ENCODE results near the gene DIRAS1.

The DIRAS1 gene, protein sequence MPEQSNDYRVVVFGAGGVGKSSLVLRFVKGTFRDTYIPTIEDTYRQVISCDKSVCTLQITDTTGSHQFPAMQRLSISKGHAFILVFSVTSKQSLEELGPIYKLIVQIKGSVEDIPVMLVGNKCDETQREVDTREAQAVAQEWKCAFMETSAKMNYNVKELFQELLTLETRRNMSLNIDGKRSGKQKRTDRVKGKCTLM

DNA sequence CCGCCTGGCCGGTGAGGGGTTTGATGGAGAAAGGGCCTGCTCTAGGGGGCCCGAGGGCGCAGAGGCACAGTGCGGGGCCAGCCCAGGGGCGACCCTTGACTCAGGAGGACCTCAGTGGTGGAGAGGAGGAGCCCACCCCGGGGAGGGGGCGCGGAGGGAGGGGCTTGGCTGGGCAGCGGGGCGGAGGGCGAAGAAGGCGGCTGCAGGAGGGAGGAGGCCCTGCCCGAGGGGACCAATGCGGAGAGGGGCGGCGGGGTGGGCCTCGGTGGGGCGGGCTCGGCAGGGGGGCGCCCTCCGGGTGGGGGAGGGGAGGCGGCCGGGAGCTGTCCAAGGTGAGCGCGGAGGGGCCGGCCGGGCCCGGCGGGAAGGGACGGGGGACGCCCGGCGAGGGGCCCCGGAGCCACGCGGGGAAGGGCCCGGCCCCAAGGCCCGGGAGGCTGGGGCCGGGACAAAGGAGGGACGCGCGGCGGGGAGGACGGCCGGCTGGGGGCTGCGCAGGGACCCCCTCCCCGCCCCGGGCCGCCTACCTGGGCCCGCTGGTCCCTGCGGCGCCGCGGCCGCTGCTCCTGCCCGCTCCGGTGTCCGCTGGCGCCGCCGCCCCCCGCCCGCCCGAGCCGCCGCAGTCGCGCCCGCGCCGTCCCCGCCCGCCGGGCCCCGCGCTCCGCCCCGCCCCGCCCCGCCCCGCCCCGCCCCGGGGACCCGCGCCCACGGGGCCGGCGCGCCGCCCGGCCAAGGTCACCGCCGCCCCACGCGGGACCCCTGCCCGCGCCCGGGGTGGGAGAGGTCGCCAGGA lies at the start of gene DIRAS1:
DIRAS1 (minus strand) TSS at position 596 of the 793 bp plus-strand sequence. CDS start 3,566 bp downstream, outside the sequence.
- TF ChIP-seq, protein P1, sequence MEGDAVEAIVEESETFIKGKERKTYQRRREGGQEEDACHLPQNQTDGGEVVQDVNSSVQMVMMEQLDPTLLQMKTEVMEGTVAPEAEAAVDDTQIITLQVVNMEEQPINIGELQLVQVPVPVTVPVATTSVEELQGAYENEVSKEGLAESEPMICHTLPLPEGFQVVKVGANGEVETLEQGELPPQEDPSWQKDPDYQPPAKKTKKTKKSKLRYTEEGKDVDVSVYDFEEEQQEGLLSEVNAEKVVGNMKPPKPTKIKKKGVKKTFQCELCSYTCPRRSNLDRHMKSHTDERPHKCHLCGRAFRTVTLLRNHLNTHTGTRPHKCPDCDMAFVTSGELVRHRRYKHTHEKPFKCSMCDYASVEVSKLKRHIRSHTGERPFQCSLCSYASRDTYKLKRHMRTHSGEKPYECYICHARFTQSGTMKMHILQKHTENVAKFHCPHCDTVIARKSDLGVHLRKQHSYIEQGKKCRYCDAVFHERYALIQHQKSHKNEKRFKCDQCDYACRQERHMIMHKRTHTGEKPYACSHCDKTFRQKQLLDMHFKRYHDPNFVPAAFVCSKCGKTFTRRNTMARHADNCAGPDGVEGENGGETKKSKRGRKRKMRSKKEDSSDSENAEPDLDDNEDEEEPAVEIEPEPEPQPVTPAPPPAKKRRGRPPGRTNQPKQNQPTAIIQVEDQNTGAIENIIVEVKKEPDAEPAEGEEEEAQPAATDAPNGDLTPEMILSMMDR (IDR thresholded peaks at IDR 0.05; ENCODE audit: insufficient read depth, missing control alignments) = no peak
- DNase-seq (ENCODE audit: insufficient read length, low spot score) = no peak
- FAIRE-seq = no peak

DNA sequence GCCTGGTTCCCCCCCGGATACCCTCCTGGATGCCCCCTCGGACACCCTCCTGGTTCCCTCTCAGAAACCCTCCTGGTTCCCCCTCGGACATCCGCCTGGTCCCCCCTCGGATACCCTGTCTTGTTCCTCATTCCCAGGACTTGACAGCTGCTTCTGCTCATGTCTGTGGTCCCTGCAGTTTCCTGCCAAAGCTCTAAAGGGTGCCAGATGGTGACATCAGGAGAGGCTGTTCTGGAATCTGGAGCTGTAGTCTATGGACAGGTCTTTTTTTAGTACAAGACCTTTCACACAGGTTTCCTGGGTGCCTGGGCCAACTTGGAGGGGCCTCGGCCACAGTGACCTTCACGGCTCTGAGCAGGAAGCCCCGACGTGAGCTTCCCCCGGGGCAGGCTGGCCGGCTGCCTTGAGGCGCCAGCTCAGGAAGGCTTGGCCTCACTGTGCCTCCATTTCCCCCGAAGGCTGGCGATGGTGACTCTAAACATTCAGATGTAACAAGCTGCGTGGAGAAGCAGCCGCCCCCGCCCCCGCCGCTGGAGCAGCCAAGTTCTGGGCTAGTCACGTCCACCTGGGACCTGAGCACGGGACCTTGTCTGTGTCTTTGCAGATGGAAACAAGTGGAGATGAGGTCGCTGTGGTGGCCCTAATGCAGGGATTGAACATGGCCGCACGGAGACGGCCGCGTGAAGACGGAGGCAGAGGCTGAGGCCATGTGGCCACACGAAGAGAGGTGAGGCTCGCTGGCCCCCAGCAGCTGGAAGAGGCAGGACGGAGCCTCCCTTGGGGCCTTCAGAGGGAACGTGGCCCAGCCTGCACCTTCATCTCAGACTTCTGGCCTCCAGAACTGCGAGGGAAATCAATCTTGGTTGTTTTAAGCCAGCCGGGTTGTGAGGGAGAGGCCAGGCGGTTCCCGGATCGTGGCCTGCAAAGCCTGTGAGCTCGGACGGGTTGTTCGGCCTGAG lies 49.2 kb upstream of the DIRAS1 start:
- DNase-seq (ENCODE audit: insufficient read length, low spot score) = no peak
- no peak for FAIRE-seq
- TF ChIP-seq, protein P1 (IDR thresholded peaks at IDR 0.05; ENCODE audit: insufficient read depth, missing control alignments) = no peak

DNA sequence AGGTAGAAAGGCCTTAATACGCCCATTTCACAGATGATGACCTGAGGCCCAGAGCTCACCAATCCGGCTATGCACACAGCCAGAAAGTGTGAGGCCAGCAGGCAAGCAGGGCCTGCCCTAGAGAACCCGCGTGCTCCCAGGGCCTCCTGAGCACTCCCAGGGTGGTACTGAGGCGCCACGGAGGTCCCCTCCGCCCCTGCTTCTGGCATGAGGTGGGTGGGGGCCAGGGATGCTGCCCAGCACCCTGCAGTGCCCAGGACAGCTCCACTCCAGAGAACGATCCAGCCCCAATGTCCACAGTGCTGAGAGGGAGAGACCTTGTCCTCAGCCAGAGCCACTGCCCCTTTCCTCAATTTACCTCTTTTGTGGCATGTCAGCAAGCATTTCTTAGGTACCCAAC lies 48.0 kb upstream of the DIRAS1 start:
- FAIRE-seq = no peak
- TF ChIP-seq, protein P1 (IDR thresholded peaks at IDR 0.05; ENCODE audit: insufficient read depth, missing control alignments) = no peak
- DNase-seq (ENCODE audit: insufficient read length, low spot score) = no peak

DNA sequence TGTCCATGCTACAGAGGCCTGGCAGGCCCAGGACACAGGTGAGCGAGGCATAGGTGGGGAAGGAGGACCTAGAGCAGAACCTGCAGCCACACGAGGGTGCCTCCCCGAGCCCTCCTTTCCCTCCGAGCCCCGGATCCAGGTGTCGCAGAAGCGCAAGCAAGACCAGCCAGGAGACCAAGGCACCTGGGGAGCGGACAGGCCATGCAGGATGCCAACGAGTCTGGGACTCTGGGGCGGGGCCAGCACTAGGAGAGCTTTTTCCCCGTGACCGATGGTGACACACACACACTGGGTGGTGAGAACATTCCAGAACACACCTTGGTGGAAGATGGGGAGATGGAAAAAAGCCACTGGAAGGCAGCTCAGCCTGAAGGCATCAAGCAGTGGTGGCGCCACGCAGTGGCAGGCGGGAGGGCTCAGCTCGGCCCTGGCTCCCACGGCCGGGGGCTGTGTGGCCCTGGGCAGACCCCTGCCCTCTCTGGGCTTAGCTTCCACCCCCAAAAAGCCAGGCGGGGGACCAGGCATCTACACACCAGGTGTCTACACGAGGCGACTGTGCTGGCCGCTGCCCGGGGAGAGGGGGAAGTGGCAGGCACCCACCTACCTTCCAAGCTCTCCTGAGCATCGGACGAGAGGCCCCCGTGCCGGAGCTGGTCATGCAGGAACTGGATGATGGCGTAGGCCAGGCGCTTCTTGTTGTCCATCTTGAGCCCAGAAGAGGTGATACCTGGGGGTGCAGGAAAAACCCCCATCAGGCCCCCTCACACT lies 47.4 kb upstream of the DIRAS1 start:
- no peak for FAIRE-seq
- TF ChIP-seq, protein P1 (IDR thresholded peaks at IDR 0.05; ENCODE audit: insufficient read depth, missing control alignments) = no peak
- no peak for DNase-seq (ENCODE audit: insufficient read length, low spot score)

DNA sequence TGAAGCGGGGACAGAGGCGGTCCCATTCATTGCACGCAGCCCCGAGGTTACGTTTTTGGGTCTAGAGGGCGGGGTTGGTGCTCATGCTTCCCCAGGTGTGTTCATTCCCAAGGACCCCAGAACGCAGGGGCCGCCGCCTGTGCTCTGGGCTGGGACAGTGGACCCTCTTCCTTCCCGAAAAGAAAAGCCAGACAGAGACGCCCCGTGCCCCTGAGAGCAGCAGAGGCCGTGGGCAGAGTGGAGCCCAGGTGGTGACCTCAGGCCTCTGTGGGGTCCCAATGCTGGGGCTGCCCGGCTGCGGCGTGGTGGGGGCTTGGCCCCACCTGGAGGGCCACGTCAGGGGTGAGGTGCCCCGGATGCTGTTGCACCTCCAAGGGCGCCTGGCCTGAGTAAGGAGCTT lies 46.5 kb upstream of the DIRAS1 start:
- DNase-seq (ENCODE audit: insufficient read length, low spot score) (no peak), FAIRE-seq (no peak)
- TF ChIP-seq, protein P1 (IDR thresholded peaks at IDR 0.05; ENCODE audit: insufficient read depth, missing control alignments) = no peak

DNA sequence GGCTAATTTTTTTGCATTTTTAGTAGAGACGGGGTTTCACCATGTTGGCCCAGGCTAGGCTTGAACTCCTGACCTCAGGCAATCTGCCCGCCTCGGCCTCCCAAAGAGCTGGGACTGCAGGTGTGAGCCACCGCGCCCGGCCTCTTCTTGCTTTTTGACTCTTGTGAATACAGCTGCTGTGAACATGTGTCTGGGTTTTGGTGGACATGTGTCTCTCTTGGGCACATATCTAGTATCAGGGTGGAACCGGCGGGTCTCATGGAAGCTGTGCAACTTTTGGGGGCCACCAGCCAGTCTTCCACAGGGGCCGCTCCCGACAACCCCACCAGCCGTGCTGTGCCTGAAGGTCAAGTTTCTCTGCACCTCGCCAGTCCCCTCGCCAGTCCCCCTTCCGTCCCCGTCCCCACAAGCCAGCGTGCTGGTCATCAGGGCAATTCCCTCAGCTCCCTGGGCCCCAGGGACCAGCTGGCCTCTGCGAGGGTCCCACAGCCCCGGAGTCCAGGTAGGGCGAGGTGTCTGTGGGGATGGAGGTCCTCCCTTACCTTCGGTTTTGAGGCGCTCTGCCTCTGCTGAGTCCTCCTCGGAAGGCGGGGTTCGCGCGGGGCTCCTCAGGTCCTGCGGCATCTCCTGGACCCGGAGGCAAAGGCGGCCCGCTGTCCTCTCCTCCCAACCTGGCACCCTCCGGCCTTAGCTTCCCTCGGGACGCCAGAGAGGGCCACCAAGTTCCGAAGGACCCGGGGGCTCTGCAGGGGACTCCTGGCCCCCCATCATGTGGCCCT lies 45.6 kb upstream of the DIRAS1 start:
- TF ChIP-seq, protein P1 (IDR thresholded peaks at IDR 0.05; ENCODE audit: insufficient read depth, missing control alignments) = no peak
- no peak for FAIRE-seq
- no peak for DNase-seq (ENCODE audit: insufficient read length, low spot score)

Data from D721Med (cell line).